Testis (tissue), 3 donors: ENCODE measurements around the gene WLS. TPM values are rescaled to one million over a fixed set of nuclear protein-coding genes. Genes with fewer than 3 reads are reported as not detected.

Experiments
- DNase-seq: peaks from one replicate; pipeline ENCODE4 v3.0.0-alpha.2; 2019
- H3K27ac ChIP-seq, 2 donors: fragments of 200-600 bp; sonication (generic); one replicate each; pipeline ENCODE4 v1.5.1; 2019
- H3K27me3 ChIP-seq: fragments of 200-600 bp; sonication (generic); one replicate; pipeline ENCODE4 v1.5.1; 2019
- H3K36me3 ChIP-seq: fragments of 200-600 bp; sonication (generic); one replicate; pipeline ENCODE4 v1.5.1; 2017; ENCODE audit warnings: low read depth; ENCODE audit errors: missing control alignments
- H3K4me1 ChIP-seq: fragments of 200-600 bp; sonication (generic); one replicate; pipeline ENCODE4 v1.5.1; 2019
- H3K4me3 ChIP-seq, 2 donors: fragments of 200-600 bp; sonication (generic); one replicate each; pipeline ENCODE4 v1.5.1; 2017 to 2019
- H3K9me3 ChIP-seq: fragments of 200-600 bp; sonication (generic); one replicate; pipeline ENCODE4 v1.5.1; 2017
- CTCF ChIP-seq, 3 experiments: fragments of 450-650 bp in 2 of 3; fragments of 200-600 bp in 1 of 3; sonication (generic) in 1 of 3; IDR thresholded peaks; one replicate each; pipeline ENCODE4 v1.5.1; 2016 to 2019; ENCODE audit warnings: antibody characterized with exemption in 3 of 3, mild to moderate bottlenecking in 2 of 3, moderate library complexity in 1 of 3
- POLR2A ChIP-seq: fragments of 450-650 bp; IDR thresholded peaks from one replicate; pipeline ENCODE4 v1.6.1; 2017; ENCODE audit warnings: antibody characterized with exemption, mild to moderate bottlenecking, moderate library complexity
- WGBS, 2 donors: methylation state at CpG; one replicate each; pipeline ENCODE4 v1.1.5; 2018; 5-methylcytosine and 5-hydroxymethylcytosine counted together
- intact Hi-C: fragments of 100-400 bp; cut with DNase I; formaldehyde crosslinking; loops from one replicate; pipeline ENCODE4 v1.15.1; 2023; ENCODE audit warnings: low total_unique reads
- polyA plus RNA-seq: library from polyadenylated mRNA; stranded (reverse); fragments of 350-450 nt; fragmentation: Illumina TruSeq; extraction: RNeasy Lipid Tissue Mini Kit (QIAGEN cat#74804); gene quantifications from one replicate; pipeline ENCODE4 v1.2.3, GENCODE V29; 2014; ENCODE audit warnings: low read depth, low replicate concordance; ENCODE audit not compliant: insufficient read depth
- total RNA-seq, 2 donors: library from RNA; depleted of rRNA; stranded (reverse); fragments of >200 nt; gene quantifications; one replicate each; pipeline ENCODE4 v1.2.3, GENCODE V29; 2016

Gene WLS
- total and polyA plus RNA-seq, 3 donors from 2014 or later = 32.6 to 93.7 (median 75.5) TPM

- Histone ChIP-seq H3K27me3 (no peaks in the 10 kb centered on the region), H3K36me3 (no peaks in the 10 kb centered on the region), H3K9me3 (no peaks in the 10 kb centered on the region), H3K27ac (no peak overlapping the region), H3K4me3 (no peak overlapping the region), H3K4me1 (peaks cover 14% of the 10 kb centered on the region)
- intact Hi-C loops = no loop called here
- TF ChIP-seq CTCF (IDR thresholded peaks at IDR 0.05) = no peak
- TF ChIP-seq POLR2A = no peak
- 88 to 94% methylated on average over 6 of the region's 6 CpGs for WGBS, 2 donors
- DNase-seq = no peak
Measured at GRCh38 chr1:68211761-68212380, 20.5 kb downstream of the WLS start.

- Histone ChIP-seq H3K4me1 (peaks cover 17% of the 10 kb centered on the region), H3K9me3 (no peaks in the 10 kb centered on the region), H3K27me3 (no peaks in the 10 kb centered on the region), H3K36me3 (no peaks in the 10 kb centered on the region), H3K27ac (no peak overlapping the region), H3K4me3 (no peak overlapping the region)
- DNase-seq = no peak
- 57 to 70% methylated on average over 2 of the region's 2 CpGs for WGBS, 2 donors
- TF ChIP-seq POLR2A = no peak
- intact Hi-C loops = no loop called here
Measured at GRCh38 chr1:68210829-68211228, 21.5 kb downstream of the WLS start.

GRCh38 chr1:68210027-68210426 lies 22.3 kb downstream of the WLS start:
- Histone ChIP-seq H3K9me3 (no peaks in the 10 kb centered on the region), H3K27me3 (no peaks in the 10 kb centered on the region), H3K4me3 (no peak overlapping the region), H3K36me3 (no peaks in the 10 kb centered on the region), H3K27ac (no peak overlapping the region), H3K4me1 (peaks cover 17% of the 10 kb centered on the region)
- no peak for DNase-seq
- TF ChIP-seq CTCF (IDR thresholded peaks at IDR 0.05) (no peak), POLR2A (no peak)
- intact Hi-C loops = no loop called here

GRCh38 chr1:68206848-68207689 lies 25.3 kb downstream of the WLS start:
- no peaks in the 10 kb centered on the region for H3K36me3 ChIP-seq
- no peak overlapping the region for H3K27ac ChIP-seq
- H3K27me3 ChIP-seq = no peaks in the 10 kb centered on the region
- no peak for DNase-seq
- H3K9me3 ChIP-seq = no peaks in the 10 kb centered on the region
- peaks cover 17% of the 10 kb centered on the region for H3K4me1 ChIP-seq
- H3K4me3 ChIP-seq = no peak overlapping the region
- no peak for TF ChIP-seq CTCF (IDR thresholded peaks at IDR 0.05)
- TF ChIP-seq POLR2A = no peak
- intact Hi-C loops = no loop called here
- WGBS, 2 donors = 33 to 58% methylated on average over 3 of the region's 3 CpGs

- H3K27ac ChIP-seq = no peak overlapping the region
- intact Hi-C loops = no loop called here
- no peak overlapping the region for H3K4me3 ChIP-seq
- 87 to 92% methylated on average over 3 of the region's 3 CpGs for WGBS, 2 donors
- H3K9me3 ChIP-seq = no peaks in the 10 kb centered on the region
- no peaks in the 10 kb centered on the region for H3K36me3 ChIP-seq
- peaks cover 16% of the 10 kb centered on the region for H3K4me1 ChIP-seq
- no peak for DNase-seq
- H3K27me3 ChIP-seq = no peaks in the 10 kb centered on the region
- TF ChIP-seq POLR2A = no peak
- TF ChIP-seq CTCF (IDR thresholded peaks at IDR 0.05) = no peak
Measured at GRCh38 chr1:68205794-68206358, 26.4 kb downstream of the WLS start.
